Measurements from ENCODE around the gene ERCC2. TPM values are rescaled to one million over a fixed set of nuclear protein-coding genes. Genes with fewer than 3 reads are reported as not detected.

ERCC2 gene
- total and polyA plus RNA-seq, 2 experiments from 2014 or later, result 33.3 to 81.1 TPM

- no peak overlapping the region for H3K4me3 ChIP-seq
- no peak overlapping the region for H3K4me2 ChIP-seq
- Mint-ChIP-seq H3K4me3 (no peak overlapping the region), H3K27me3 (ENCODE audit: insufficient read depth, low read depth, poor library complexity) (peaks cover 14% of the 10 kb centered on the region), H3K36me3 (ENCODE audit: low read depth) (peaks cover 66% of the 10 kb centered on the region), H3K9me3 (no peaks in the 10 kb centered on the region), H3K27ac (no peak overlapping the region), H3K4me1 (no peaks in the 10 kb centered on the region; the same call in 1 of the 3 replicates)
- no peaks in the 10 kb centered on the region for H3K4me1 ChIP-seq (ENCODE audit: insufficient read depth)
- no peak overlapping the region for H2AFZ ChIP-seq
- no peaks in the 10 kb centered on the region for H3K79me2 ChIP-seq (replicated peaks; ENCODE audit: insufficient read depth)
- H3K36me3 ChIP-seq (ENCODE audit: insufficient read depth), result peaks cover 27% of the 10 kb centered on the region; the same call in 1 of the 2 replicates
- no peak for DNase-seq (ENCODE audit: low spot score)
- peaks cover 3% of the 10 kb centered on the region for H4K20me1 ChIP-seq (replicated peaks; ENCODE audit: insufficient read depth)
- H3K27ac ChIP-seq (ENCODE audit: low read depth), result no peak overlapping the region
- H3K27me3 ChIP-seq (ENCODE audit: insufficient read depth), result no peaks in the 10 kb centered on the region
- no peak for TF ChIP-seq CREB1 (CRISPR knock-in tag; IDR thresholded peaks at IDR 0.05; ENCODE audit: low read depth)
- no peak for TF ChIP-seq EZH2phosphoT487 (IDR thresholded peaks at IDR 0.05; ENCODE audit: unreplicated experiment)
- TF ChIP-seq STAT1 (IDR thresholded peaks at IDR 0.05; ENCODE audit: unreplicated experiment), result no peak
- no peak for TF ChIP-seq ZNF462 (CRISPR knock-in tag; IDR thresholded peaks at IDR 0.05)
- TF ChIP-seq ZNF331 (CRISPR knock-in tag; IDR thresholded peaks at IDR 0.05; ENCODE audit: low read depth), result no peak
- no peak for TF ChIP-seq NANOG (IDR thresholded peaks at IDR 0.05; ENCODE audit: borderline replicate concordance)
- TF ChIP-seq EZH2 (IDR thresholded peaks at IDR 0.05; ENCODE audit: low read depth, unreplicated experiment), result no peak
- TF ChIP-seq ETS1 (IDR thresholded peaks at IDR 0.05), result no peak
- TF ChIP-seq REST (IDR thresholded peaks at IDR 0.05; ENCODE audit: unreplicated experiment), result no peak
- TF ChIP-seq ZNF114 (CRISPR knock-in tag; IDR thresholded peaks at IDR 0.05), result no peak
- TF ChIP-seq POLR2AphosphoS5 (IDR thresholded peaks at IDR 0.05; ENCODE audit: low read depth), result no peak
- TF ChIP-seq CTCF (conservative IDR thresholded peaks at IDR 0.05; ENCODE audit: low read depth in 2 of 2), result no peak
- TF ChIP-seq JUNB (IDR thresholded peaks at IDR 0.05; ENCODE audit: unreplicated experiment), result no peak
- no peaks in the 10 kb centered on the region for H3K9me2 ChIP-seq (ENCODE audit: insufficient read depth)
- H3F3A ChIP-seq (replicated peaks; ENCODE audit: low read depth), result no peaks in the 10 kb centered on the region
- ATAC-seq, result no peak
These were observed 17.9 kb downstream of the ERCC2 start for GRCh38 chr19:45352471-45352870.

Data from GM23338 (cell line).